ENCODE data around the gene CCDC157. TPM values are rescaled to one million over a fixed set of nuclear protein-coding genes. Genes with fewer than 3 reads are reported as not detected.

Gene CCDC157
- total RNA-seq, 1 experiment from 2014 or later = 3.5 TPM

- Histone ChIP-seq H3K27ac (ENCODE audit: low read length) (no peak overlapping the region), H3K4me3 (ENCODE audit: low read length) (no peak overlapping the region), H3K4me1 (ENCODE audit: insufficient read depth, low read length) (no peaks in the 10 kb centered on the region), H3K79me2 (ENCODE audit: low read length) (no peaks in the 10 kb centered on the region), H3F3A (ENCODE audit: low read length, unreplicated experiment) (no peaks in the 10 kb centered on the region), H2AFZ (ENCODE audit: low read length) (no peak overlapping the region), H3K27me3 (ENCODE audit: low read length) (no peaks in the 10 kb centered on the region), H4K20me1 (ENCODE audit: low read length) (no peaks in the 10 kb centered on the region), H3K4me2 (ENCODE audit: low read length) (no peak overlapping the region), H3K9me3 (ENCODE audit: low read length) (no peaks in the 10 kb centered on the region), H3K9ac (ENCODE audit: low read length) (no peak overlapping the region), H3K9me2 (replicated peaks; ENCODE audit: low read length) (no peaks in the 10 kb centered on the region), H3K36me3 (ENCODE audit: low read depth, low read length) (no peaks in the 10 kb centered on the region)
- POLR2A ChIA-PET (ENCODE audit: unreplicated experiment) = no interaction called here
- no TSS peak for BruUV-seq (replicated peaks)
- intact Hi-C loops (cut with micrococcal nuclease) = no loop called here
- TF ChIP-seq CTCF (conservative IDR thresholded peaks at IDR 0.05; ENCODE audit: low read depth, low read length) (no peak), EZH2phosphoT487 (IDR thresholded peaks at IDR 0.05; ENCODE audit: borderline replicate concordance, low read length) (no peak), EZH2 (IDR thresholded peaks at IDR 0.05; ENCODE audit: low read length, unreplicated experiment) (no peak)
- no peak for DNase-seq
- CTCF ChIA-PET = no interaction called here
- ATAC-seq = no peak
Observed at GRCh38 chr22:30372915-30373314, 16.1 kb downstream of the CCDC157 start.

- no peaks in the 10 kb centered on the region for H3K9me3 ChIP-seq (ENCODE audit: low read length)
- intact Hi-C loops (cut with micrococcal nuclease) = no loop called here
- no peaks in the 10 kb centered on the region for H3K4me1 ChIP-seq (ENCODE audit: insufficient read depth, low read length)
- no peak overlapping the region for H3K27ac ChIP-seq (ENCODE audit: low read length)
- H3K79me2 ChIP-seq (ENCODE audit: low read length) = no peaks in the 10 kb centered on the region
- no TSS peak for BruUV-seq (replicated peaks)
- no peaks in the 10 kb centered on the region for H4K20me1 ChIP-seq (ENCODE audit: low read length)
- H3K9me2 ChIP-seq (replicated peaks; ENCODE audit: low read length) = no peaks in the 10 kb centered on the region
- H3K27me3 ChIP-seq (ENCODE audit: low read length) = no peaks in the 10 kb centered on the region
- TF ChIP-seq EZH2 (IDR thresholded peaks at IDR 0.05; ENCODE audit: low read length, unreplicated experiment) (no peak), EZH2phosphoT487 (IDR thresholded peaks at IDR 0.05; ENCODE audit: borderline replicate concordance, low read length) (no peak), CTCF (conservative IDR thresholded peaks at IDR 0.05; ENCODE audit: low read depth, low read length) (no peak)
- CTCF ChIA-PET = no interaction called here
- DNase-seq = peak; percentile 7
- no peak overlapping the region for H3K4me2 ChIP-seq (ENCODE audit: low read length)
- no peak for ATAC-seq
- H3K4me3 ChIP-seq (ENCODE audit: low read length) = no peak overlapping the region
- H3K9ac ChIP-seq (ENCODE audit: low read length) = no peak overlapping the region
- no peaks in the 10 kb centered on the region for H3F3A ChIP-seq (ENCODE audit: low read length, unreplicated experiment)
- H2AFZ ChIP-seq (ENCODE audit: low read length) = no peak overlapping the region
- no peaks in the 10 kb centered on the region for H3K36me3 ChIP-seq (ENCODE audit: low read depth, low read length)
- POLR2A ChIA-PET (ENCODE audit: unreplicated experiment) = no interaction called here
Observed at GRCh38 chr22:30373331-30374325, 16.8 kb downstream of the CCDC157 start.

- Histone ChIP-seq H2AFZ (ENCODE audit: low read length) (no peak overlapping the region), H3K36me3 (ENCODE audit: low read depth, low read length) (no peaks in the 10 kb centered on the region), H4K20me1 (ENCODE audit: low read length) (no peaks in the 10 kb centered on the region), H3K9me3 (ENCODE audit: low read length) (no peaks in the 10 kb centered on the region), H3F3A (ENCODE audit: low read length, unreplicated experiment) (no peaks in the 10 kb centered on the region), H3K9me2 (replicated peaks; ENCODE audit: low read length) (no peaks in the 10 kb centered on the region), H3K79me2 (ENCODE audit: low read length) (no peaks in the 10 kb centered on the region), H3K9ac (ENCODE audit: low read length) (no peak overlapping the region), H3K27me3 (ENCODE audit: low read length) (no peaks in the 10 kb centered on the region), H3K27ac (ENCODE audit: low read length) (no peak overlapping the region), H3K4me2 (ENCODE audit: low read length) (no peak overlapping the region), H3K4me1 (ENCODE audit: insufficient read depth, low read length) (no peaks in the 10 kb centered on the region), H3K4me3 (ENCODE audit: low read length) (no peak overlapping the region)
- POLR2A ChIA-PET (ENCODE audit: unreplicated experiment) = no interaction called here
- ATAC-seq (no peak), DNase-seq (no peak)
- BruUV-seq (replicated peaks) = no TSS peak
- TF ChIP-seq CTCF (conservative IDR thresholded peaks at IDR 0.05; ENCODE audit: low read depth, low read length) (no peak), EZH2 (IDR thresholded peaks at IDR 0.05; ENCODE audit: low read length, unreplicated experiment) (no peak), EZH2phosphoT487 (IDR thresholded peaks at IDR 0.05; ENCODE audit: borderline replicate concordance, low read length) (no peak)
- intact Hi-C loops (cut with micrococcal nuclease) = no loop called here
- CTCF ChIA-PET = no interaction called here
Observed at GRCh38 chr22:30375312-30375849, 18.6 kb downstream of the CCDC157 start.

Data from PC-3 (cell line).